OCI-LY3 (cell line): ENCODE data around the gene TRIM38.

Experiments used
- H2AFZ ChIP-seq: fragments of 200-600, 300-600 bp; shearing (Covaris generic); 2 replicates; pipeline ENCODE4 v1.6.0; 2014; ENCODE audit warnings: antibody characterized with exemption, low read depth, low read length
- H3K27ac ChIP-seq: fragments of 200-600, 300-600 bp; sonication (generic); 2 replicates; pipeline ENCODE4 v1.5.1; 2014; ENCODE audit warnings: mild to moderate bottlenecking, low read length, moderate library complexity, mixed read lengths
- H3K27me3 ChIP-seq: fragments of 200-600, 300-600 bp; sonication (generic); 2 replicates; pipeline ENCODE4 v1.6.1; 2014; ENCODE audit warnings: low read depth, low read length, mixed read lengths
- H3K36me3 ChIP-seq: fragments of 200-600, 300-600 bp; sonication (generic); replicated peaks from 2 replicates; pipeline ENCODE3; 2014; ENCODE audit warnings: low read depth, low read length, mixed read lengths
- H3K4me1 ChIP-seq: fragments of 300-600, 200-600 bp; sonication (generic); 2 replicates; pipeline ENCODE4 v1.6.1; 2014; ENCODE audit warnings: low read length, mixed read lengths
- H3K4me2 ChIP-seq: fragments of 200-600, 300-600 bp; sonication (generic); 2 replicates; pipeline ENCODE4 v1.6.1; 2014; ENCODE audit warnings: low read length, mixed read lengths
- H3K4me3 ChIP-seq: fragments of 300-600, 200-600 bp; sonication (generic); 2 replicates; pipeline ENCODE4 v1.5.1; 2014; ENCODE audit warnings: antibody characterized with exemption, mild to moderate bottlenecking, low read length, moderate library complexity
- H3K79me2 ChIP-seq: fragments of 300-600, 200-600 bp; shearing (Covaris generic); 2 replicates; pipeline ENCODE4 v1.6.1; 2014; ENCODE audit warnings: mild to moderate bottlenecking, low read length, mixed read lengths
- H3K9ac ChIP-seq: fragments of 300-600, 200-600 bp; shearing (Covaris generic); 2 replicates; pipeline ENCODE4 v1.6.0; 2014; ENCODE audit warnings: mild to moderate bottlenecking, low read length, moderate library complexity
- H3K9me3 ChIP-seq: fragments of 200-600, 300-600 bp; shearing (Covaris generic); 2 replicates; pipeline ENCODE4 v1.6.1; 2014; ENCODE audit warnings: low read length, mixed read lengths; ENCODE audit not compliant: insufficient read depth
- H4K20me1 ChIP-seq: fragments of 200-600, 300-600 bp; sonication (generic); 2 replicates; pipeline ENCODE4 v1.6.1; 2016; ENCODE audit warnings: low read length, mixed read lengths; ENCODE audit not compliant: insufficient read depth
- EZH2phosphoT487 ChIP-seq: fragments of 200-600 bp; shearing (Covaris generic); IDR thresholded peaks from 2 replicates; pipeline ENCODE4 v1.6.1; 2018; ENCODE audit warnings: antibody characterized with exemption, mixed run types, low read depth
- TF ChIP-seq, protein P1 (sequence below): fragments of 200-600, 300-600 bp; sonication (generic); IDR thresholded peaks from 2 replicates; pipeline ENCODE4 v1.5.1; 2014; ENCODE audit warnings: antibody characterized with exemption, low read length, low read depth

The TRIM38 gene

DNA sequence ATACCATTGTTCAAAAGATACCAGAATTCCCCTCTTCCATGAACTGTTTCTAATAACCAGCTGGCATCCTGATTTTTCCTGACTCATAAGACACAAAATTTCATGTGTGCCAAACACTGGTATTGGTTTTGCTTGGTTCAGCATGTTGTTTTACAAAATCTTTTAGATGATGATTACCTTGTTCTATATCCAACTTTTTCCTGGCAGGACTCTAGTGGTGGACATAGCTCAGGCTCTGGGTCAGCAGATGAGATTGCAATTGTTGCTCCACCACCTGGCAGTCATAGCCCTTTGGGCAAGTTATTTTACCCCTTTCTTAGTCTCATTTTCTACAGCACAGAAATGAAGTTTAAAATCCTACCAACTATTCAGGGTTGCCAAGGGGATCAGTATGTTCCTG, 6.2 kb downstream of the TRIM38 start:
- TF ChIP-seq EZH2phosphoT487: no peak
- TF ChIP-seq, protein P1, sequence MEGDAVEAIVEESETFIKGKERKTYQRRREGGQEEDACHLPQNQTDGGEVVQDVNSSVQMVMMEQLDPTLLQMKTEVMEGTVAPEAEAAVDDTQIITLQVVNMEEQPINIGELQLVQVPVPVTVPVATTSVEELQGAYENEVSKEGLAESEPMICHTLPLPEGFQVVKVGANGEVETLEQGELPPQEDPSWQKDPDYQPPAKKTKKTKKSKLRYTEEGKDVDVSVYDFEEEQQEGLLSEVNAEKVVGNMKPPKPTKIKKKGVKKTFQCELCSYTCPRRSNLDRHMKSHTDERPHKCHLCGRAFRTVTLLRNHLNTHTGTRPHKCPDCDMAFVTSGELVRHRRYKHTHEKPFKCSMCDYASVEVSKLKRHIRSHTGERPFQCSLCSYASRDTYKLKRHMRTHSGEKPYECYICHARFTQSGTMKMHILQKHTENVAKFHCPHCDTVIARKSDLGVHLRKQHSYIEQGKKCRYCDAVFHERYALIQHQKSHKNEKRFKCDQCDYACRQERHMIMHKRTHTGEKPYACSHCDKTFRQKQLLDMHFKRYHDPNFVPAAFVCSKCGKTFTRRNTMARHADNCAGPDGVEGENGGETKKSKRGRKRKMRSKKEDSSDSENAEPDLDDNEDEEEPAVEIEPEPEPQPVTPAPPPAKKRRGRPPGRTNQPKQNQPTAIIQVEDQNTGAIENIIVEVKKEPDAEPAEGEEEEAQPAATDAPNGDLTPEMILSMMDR: no peak
- H4K20me1 ChIP-seq: no peaks in the 10 kb centered on the region
- H2AFZ ChIP-seq: no peak overlapping the region
- no peak overlapping the region for H3K9ac ChIP-seq
- H3K9me3 ChIP-seq: no peaks in the 10 kb centered on the region
- H3K27me3 ChIP-seq: no peaks in the 10 kb centered on the region
- H3K4me1 ChIP-seq: peaks cover 2% of the 10 kb centered on the region; the same call in 1 of the 2 replicates
- H3K79me2 ChIP-seq: peaks cover 2% of the 10 kb centered on the region
- H3K4me2 ChIP-seq: no peak overlapping the region
- peaks cover 56% of the 10 kb centered on the region for H3K36me3 ChIP-seq
- H3K4me3 ChIP-seq: no peak overlapping the region
- H3K27ac ChIP-seq: no peak overlapping the region

DNA sequence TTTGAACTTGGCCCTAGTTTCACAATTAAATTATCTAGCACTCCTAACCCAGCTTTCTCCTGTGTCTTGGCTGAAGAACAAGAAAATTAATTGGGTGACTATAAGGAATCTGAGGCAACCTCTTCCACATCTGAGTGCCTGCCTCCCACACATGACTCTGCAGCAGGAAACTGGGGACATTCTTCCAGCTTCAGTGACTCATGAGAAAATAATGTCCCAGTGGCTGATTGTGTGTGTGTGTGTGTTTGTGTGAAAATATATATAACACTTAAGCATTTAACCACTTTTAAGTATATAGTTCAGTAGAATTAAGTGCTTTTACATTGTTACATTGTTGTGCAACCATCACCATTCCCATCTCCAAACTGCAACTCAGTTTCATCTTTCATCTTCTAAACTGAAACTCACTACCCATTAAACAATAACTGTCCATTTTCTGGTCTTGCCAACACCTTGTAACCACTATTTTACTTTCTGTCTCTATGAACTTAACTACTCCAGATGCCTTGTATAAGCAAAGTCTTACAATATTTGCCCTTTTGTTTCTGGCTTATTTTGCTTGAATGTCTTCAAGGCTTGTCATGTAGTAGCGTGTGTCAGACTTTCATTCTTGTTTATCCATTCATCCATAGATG, 8.7 kb downstream of the TRIM38 start:
- Histone ChIP-seq H3K4me1 (no peaks in the 10 kb centered on the region), H3K4me3 (no peak overlapping the region), H3K36me3 (peaks cover 66% of the 10 kb centered on the region), H3K27me3 (no peaks in the 10 kb centered on the region), H4K20me1 (no peaks in the 10 kb centered on the region), H3K9me3 (no peaks in the 10 kb centered on the region), H3K27ac (no peak overlapping the region), H3K9ac (no peak overlapping the region), H3K79me2 (no peaks in the 10 kb centered on the region), H2AFZ (no peak overlapping the region), H3K4me2 (no peak overlapping the region)
- TF ChIP-seq EZH2phosphoT487: no peak
- TF ChIP-seq, protein P1: no peak

DNA sequence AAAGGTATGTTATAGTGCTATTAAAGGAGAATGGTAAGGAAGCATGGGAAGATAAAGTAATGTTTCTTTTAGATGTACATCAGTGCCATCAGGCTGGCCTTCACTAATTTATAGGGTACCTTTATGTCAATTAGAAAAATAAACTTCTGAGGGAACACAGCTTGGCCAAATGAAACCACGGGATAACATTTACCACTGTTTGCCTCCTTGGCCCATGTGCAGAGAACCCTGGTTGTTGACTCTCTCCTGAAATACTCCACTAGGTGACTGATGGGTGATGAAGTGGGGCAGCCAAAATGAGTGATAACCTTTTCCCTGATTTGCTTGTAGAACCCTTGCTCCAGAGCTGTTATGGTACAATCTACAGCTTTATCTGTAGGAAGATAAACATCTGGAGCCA, 9.5 kb downstream of the TRIM38 start:
- H3K4me2 ChIP-seq: no peak overlapping the region

DNA sequence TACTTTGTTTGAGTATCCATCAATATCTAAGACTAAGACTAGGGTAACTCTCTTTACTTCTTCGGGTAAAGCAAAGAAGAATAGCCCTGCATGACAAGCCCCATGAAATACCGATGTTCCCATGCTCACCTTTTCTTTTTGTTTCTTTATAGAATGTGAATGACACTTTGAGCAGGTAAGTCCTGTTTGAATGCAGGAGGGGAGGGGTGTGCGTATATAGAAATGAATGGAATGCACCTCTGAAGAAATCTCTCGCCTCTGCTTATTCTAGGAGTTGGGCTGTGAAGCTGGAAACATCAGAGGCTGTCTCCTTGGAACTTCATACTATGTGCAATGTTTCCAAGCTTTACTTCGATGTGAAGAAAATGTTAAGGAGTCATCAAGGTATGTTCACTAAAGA, 10.3 kb downstream of the TRIM38 start:
- TF ChIP-seq, protein P1: no peak
- no peak for TF ChIP-seq EZH2phosphoT487
- H3K9me3 ChIP-seq: no peaks in the 10 kb centered on the region
- no peak overlapping the region for H3K4me2 ChIP-seq
- H3K27ac ChIP-seq: no peak overlapping the region
- H2AFZ ChIP-seq: no peak overlapping the region
- H3K4me1 ChIP-seq: no peaks in the 10 kb centered on the region
- no peak overlapping the region for H3K4me3 ChIP-seq
- no peak overlapping the region for H3K9ac ChIP-seq
- no peaks in the 10 kb centered on the region for H3K27me3 ChIP-seq
- no peaks in the 10 kb centered on the region for H3K79me2 ChIP-seq
- H3K36me3 ChIP-seq: peaks cover 62% of the 10 kb centered on the region
- no peaks in the 10 kb centered on the region for H4K20me1 ChIP-seq

More for the DNA sequence above, 9.5 kb downstream of the TRIM38 start:
- Histone ChIP-seq H3K27ac (no peak overlapping the region), H2AFZ (no peak overlapping the region), H3K27me3 (no peaks in the 10 kb centered on the region), H3K36me3 (peaks cover 65% of the 10 kb centered on the region), H3K9me3 (no peaks in the 10 kb centered on the region), H3K79me2 (no peaks in the 10 kb centered on the region), H4K20me1 (no peaks in the 10 kb centered on the region), H3K9ac (no peak overlapping the region), H3K4me1 (no peaks in the 10 kb centered on the region), H3K4me3 (no peak overlapping the region)
- no peak for TF ChIP-seq EZH2phosphoT487
- TF ChIP-seq, protein P1: no peak
